Muscle of arm (tissue), 12 donors: ENCODE measurements around the gene DUSP22. TPM values are rescaled to one million over a fixed set of nuclear protein-coding genes. Genes with fewer than 3 reads are reported as not detected.

Source experiments
- DNase-seq: peaks from one replicate; pipeline ENCODE4 v3.0.0-alpha.2; 2013
- polyA plus RNA-seq, 12 donors: library from polyadenylated mRNA; unstranded; fragments of 120-200 nt; gene quantifications; one replicate each; pipeline ENCODE4 v1.2.1, GENCODE V29; 2013; ENCODE audit not compliant: insufficient read length in 12 of 12

The DUSP22 gene
- polyA plus RNA-seq, 12 donors, result 22.7 to 31.5 (median 28.0) TPM; not detected in 1

GRCh38 chr6:336159-337114 is 44.1 kb downstream of the DUSP22 start:
- DNase-seq, result no peak

DNA sequence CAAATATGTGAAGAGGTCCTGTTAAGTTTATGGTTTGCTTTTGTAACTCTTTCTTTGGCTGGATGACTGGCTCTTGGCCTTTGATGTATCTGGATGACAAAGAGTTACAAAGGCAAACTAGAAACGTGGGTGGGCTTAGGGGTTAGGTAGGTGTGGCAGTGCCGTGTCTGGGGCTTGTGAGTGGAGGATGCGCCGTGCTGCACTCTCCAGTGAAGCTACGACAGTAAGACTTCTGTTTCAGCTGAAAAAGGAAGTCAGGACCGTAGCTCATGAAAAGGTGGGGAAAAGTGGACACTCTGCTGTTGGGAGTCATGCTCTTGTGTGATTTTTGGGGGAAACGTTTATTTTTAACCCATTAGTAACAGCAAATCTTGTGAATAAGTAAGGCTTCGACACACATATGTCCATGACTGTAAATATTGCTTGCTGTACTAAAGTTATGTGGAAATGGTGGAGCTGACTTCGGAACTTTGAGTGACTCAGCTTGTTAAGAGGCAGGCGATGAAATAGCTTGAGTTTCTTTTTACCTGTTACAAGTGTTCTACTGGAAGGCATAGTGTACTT is 45.6 kb downstream of the DUSP22 start:
- no peak for DNase-seq

DNA sequence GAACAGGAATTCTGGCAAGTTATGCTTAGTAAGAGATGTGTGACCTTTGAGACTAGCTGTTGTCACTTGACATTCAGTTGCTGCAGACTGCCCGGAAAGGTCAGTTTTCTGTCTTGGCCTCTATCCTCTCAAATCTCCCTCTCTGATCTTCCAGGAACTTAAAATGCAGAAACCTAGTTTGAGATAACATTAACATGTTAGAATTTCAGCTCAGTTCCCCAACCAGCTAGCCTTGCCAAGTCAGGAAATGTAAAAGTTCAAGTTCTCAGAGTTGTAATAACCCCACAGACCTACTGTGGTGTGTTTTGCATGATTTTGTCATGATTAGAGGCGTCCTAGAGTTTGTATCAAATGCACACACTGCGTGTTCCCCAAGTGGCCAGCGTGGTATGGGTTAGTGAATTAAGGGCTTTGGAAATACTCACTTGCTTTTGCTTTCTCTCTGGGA is 46.6 kb downstream of the DUSP22 start:
- DNase-seq, result no peak

GRCh38 chr6:339480-339879 is 47.2 kb downstream of the DUSP22 start:
- no peak for DNase-seq

GRCh38 chr6:340186-340955 is 48.1 kb downstream of the DUSP22 start:
- no peak for DNase-seq

GRCh38 chr6:340991-341827 is 48.9 kb downstream of the DUSP22 start:
- no peak for DNase-seq

- DNase-seq, result no peak
These were observed 49.9 kb downstream of the DUSP22 start for GRCh38 chr6:341914-342831.

GRCh38 chr6:342832-343179 is 50.5 kb downstream of the DUSP22 start:
- DNase-seq, result no peak

GRCh38 chr6:343226-343935 is 51.1 kb downstream of the DUSP22 start:
- no peak for DNase-seq

- DNase-seq, result no peak
These were observed 51.9 kb downstream of the DUSP22 start for GRCh38 chr6:343960-344815.

- no peak for DNase-seq
These were observed 52.6 kb downstream of the DUSP22 start for GRCh38 chr6:344816-345340.

- DNase-seq, result no peak
These were observed 53.6 kb downstream of the DUSP22 start for GRCh38 chr6:345747-346385.

DNA sequence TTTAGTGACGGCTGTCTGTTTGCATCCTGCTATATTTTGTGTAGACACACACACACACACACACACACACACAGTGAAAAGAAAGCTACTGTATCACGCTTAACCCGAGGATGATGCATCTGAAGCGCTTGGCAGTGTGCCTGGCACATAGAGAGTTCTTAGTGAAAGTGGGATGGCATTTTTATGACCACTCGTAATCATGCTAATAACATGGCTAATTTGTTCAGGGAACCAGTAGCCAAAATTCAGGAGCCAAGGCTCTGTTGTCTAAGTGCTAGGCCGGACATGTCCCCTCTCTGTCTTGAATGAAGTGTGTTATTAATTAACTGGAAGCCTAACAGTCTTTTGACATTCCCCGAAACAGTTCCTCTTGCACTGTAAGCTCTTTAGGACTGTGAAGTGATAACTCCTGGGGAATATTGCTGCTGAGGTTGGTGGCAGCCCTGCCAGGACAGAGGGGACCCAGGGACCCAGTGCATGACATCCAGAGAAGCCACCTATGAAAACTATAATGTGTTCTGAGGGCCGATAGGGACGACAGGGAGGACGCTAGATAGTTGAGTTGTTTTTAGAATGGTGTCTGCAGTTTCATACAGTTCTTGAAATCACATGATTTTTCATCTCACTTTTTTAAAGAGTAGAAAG is 54.2 kb downstream of the DUSP22 start:
- no peak for DNase-seq

- no peak for DNase-seq
These were observed 54.9 kb downstream of the DUSP22 start for GRCh38 chr6:347232-347631.

DNA sequence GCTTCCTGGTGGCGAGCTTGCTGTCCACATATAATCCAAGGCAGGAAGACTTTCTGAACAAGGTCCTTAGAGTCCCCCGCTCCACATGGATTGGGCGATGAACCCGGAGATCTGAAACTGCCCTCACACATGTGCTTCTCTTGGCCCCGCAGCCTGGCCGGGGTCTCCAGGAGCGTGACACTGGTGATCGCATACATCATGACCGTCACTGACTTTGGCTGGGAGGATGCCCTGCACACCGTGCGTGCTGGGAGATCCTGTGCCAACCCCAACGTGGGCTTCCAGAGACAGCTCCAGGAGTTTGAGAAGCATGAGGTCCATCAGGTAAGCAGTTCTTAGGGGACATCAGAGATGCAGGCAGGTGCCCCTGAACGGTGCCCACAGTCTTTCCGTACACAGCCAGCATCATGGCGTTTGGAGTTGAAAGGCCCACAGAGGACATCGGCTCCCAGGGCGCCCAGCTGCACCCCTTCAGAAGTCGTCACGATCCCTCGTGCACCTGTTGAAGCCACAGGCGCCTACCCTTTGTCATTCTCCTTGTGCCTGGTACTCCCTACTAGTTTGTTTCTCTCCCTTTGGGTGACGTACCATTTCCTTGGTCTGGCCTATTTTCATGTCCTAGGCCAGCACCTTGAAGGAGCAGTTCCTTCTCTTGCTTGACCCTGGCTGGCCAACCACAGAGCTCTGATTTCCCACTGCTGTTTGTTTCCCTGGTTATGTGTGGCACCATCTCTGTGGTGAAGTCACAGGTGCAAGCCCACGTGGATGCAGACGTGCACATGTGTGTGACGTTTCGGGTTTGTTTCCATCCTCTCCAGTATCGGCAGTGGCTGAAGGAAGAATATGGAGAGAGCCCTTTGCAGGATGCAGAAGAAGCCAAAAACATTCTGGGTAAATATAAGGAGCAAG is 55.9 kb downstream of the DUSP22 start:
- DNase-seq, result no peak

DNA sequence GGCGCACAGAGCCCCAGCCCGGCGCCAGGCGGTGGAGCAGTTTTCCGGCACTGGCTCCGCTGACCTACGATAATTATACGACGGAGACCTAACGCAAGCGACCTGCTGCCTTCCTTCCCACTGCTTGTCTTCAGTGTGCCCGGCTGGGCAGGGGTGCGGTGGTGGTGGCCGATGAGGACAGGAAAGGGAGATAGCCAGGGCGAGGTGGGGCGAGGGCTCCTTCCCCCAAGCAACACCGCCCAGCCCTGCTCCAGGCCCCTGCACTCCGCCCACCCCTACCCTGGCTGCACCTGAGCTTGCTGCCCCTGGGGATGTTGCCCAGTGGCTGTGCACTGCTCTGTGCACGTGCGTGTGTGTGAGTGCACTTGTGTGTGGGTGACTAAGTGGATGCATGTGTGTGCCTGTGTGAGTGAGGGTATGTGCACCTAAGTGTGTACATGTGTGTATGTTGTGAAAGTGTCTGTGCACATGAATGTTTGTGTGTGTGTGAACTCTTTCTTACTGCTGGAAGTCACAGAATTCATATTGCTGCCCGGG is 56.6 kb downstream of the DUSP22 start:
- DNase-seq, result no peak
